Astrocyte (in vitro differentiated cells and primary cell): Measurements from ENCODE around the gene TOM1L2.

Experiments used
- CTCF ChIP-seq: IDR thresholded peaks from 2 replicates; pipeline ENCODE4 v1.5.1; 2011; ENCODE audit warnings: low read depth, mild to moderate bottlenecking, inconsistent platforms, low read length, moderate library complexity; ENCODE audit not compliant: insufficient read depth
- EZH2 ChIP-seq: IDR thresholded peaks from 2 replicates; pipeline ENCODE4 v1.6.1; 2012; ENCODE audit warnings: mild to moderate bottlenecking, low read length, inconsistent platforms; ENCODE audit not compliant: insufficient read depth

GRCh38 chr17:17952691-17953090 lies 19.5 kb downstream of the TOM1L2 start:
- TF ChIP-seq CTCF, result no peak
- TF ChIP-seq EZH2, result no peak
